ENCODE data around the gene LPCAT1. TPM values are rescaled to one million over a fixed set of nuclear protein-coding genes. Genes with fewer than 3 reads are reported as not detected.
"Not testable (repeated sequence)": the region's sequence is repeated elsewhere in the genome, so short reads cannot be mapped to it uniquely, and the experiment has no call there.

Gene LPCAT1
- total RNA-seq, 2 donors from 2014 or later = 13.2 to 18.1 TPM

GRCh38 chr5:1423901-1424603, 99.7 kb downstream of the LPCAT1 start:
- no peak for TF ChIP-seq CTCF (IDR thresholded peaks at IDR 0.05)
- H3K4me1 ChIP-seq = peaks cover 0 to 4% of the 10 kb centered on the region in 2 donors
- no peak overlapping the region for H3K4me3 ChIP-seq
- DNase-seq (ENCODE audit: low spot score) = no peak
- H3K36me3 ChIP-seq = no peaks in the 10 kb centered on the region
- no peak overlapping the region for H3K27ac ChIP-seq
- no peaks in the 10 kb centered on the region for H3K27me3 ChIP-seq
- H3K9me3 ChIP-seq = peaks cover 6 to 23% of the 10 kb centered on the region in 2 donors

- not testable (repeated sequence) for H3K9me3 ChIP-seq; H3K4me1 ChIP-seq; H3K27me3 ChIP-seq; H3K27ac ChIP-seq; DNase-seq (ENCODE audit: low spot score); H3K36me3 ChIP-seq; H3K4me3 ChIP-seq
These were observed 101.2 kb downstream of the LPCAT1 start for GRCh38 chr5:1422522-1422921.

GRCh38 chr5:1421521-1422341, 102.0 kb downstream of the LPCAT1 start:
- Histone ChIP-seq H3K4me3 (no peak overlapping the region), H3K27me3 (no peaks in the 10 kb centered on the region), H3K27ac (no peak overlapping the region), H3K4me1 (peaks cover 0 to 4% of the 10 kb centered on the region in 2 donors), H3K36me3 (no peaks in the 10 kb centered on the region), H3K9me3 (peaks cover 0 to under 1% of the 10 kb centered on the region in 2 donors)
- no peak for DNase-seq (ENCODE audit: low spot score)
- no peak for TF ChIP-seq CTCF (IDR thresholded peaks at IDR 0.05)

- H3K4me3 ChIP-seq = no peak overlapping the region
- peaks cover 0 to 4% of the 10 kb centered on the region in 2 donors for H3K4me1 ChIP-seq
- no peak for TF ChIP-seq CTCF (IDR thresholded peaks at IDR 0.05)
- no peak overlapping the region for H3K27ac ChIP-seq
- no peaks in the 10 kb centered on the region for H3K36me3 ChIP-seq
- H3K9me3 ChIP-seq = no peaks in the 10 kb centered on the region
- H3K27me3 ChIP-seq = no peaks in the 10 kb centered on the region
- DNase-seq (ENCODE audit: low spot score) = no peak
These were observed 103.3 kb downstream of the LPCAT1 start for GRCh38 chr5:1420211-1421195.

- Histone ChIP-seq H3K27me3 (no peaks in the 10 kb centered on the region), H3K36me3 (no peaks in the 10 kb centered on the region), H3K4me3 (no peak overlapping the region), H3K4me1 (peaks cover 0 to 4% of the 10 kb centered on the region in 2 donors), H3K9me3 (no peaks in the 10 kb centered on the region), H3K27ac (no peak overlapping the region)
- no peak for DNase-seq (ENCODE audit: low spot score)
- no peak for TF ChIP-seq CTCF (IDR thresholded peaks at IDR 0.05)
These were observed 104.1 kb downstream of the LPCAT1 start for GRCh38 chr5:1419476-1420210.
